Peyer's patch (tissue), 4 donors: Measurements from ENCODE around the gene LRRTM3.

Source experiments
- CTCF ChIP-seq, 6 experiments: fragments of 450-650 bp in 4 of 6; fragments of 200-600 bp in 2 of 6; sonication (generic) in 1 of 6; IDR thresholded peaks; one replicate each; pipeline ENCODE4 v1.5.1; 2017 to 2019; ENCODE audit warnings: antibody characterized with exemption in 6 of 6, mild to moderate bottlenecking in 3 of 6, moderate library complexity in 1 of 6
- POLR2A ChIP-seq, 2 donors: fragments of 450-650 bp; IDR thresholded peaks; one replicate each; pipeline ENCODE4 v1.5.1; 2017; ENCODE audit warnings: antibody characterized with exemption in 2 of 2, mild to moderate bottlenecking in 2 of 2, moderate library complexity in 2 of 2

- no peak for TF ChIP-seq CTCF (IDR thresholded peaks at IDR 0.05)
- no peak for TF ChIP-seq POLR2A (IDR thresholded peaks at IDR 0.05)
Measured at GRCh38 chr10:67095531-67095930, 169.7 kb downstream of the LRRTM3 start.
